ENCODE measurements around the gene NFIX. TPM values are rescaled to one million over a fixed set of nuclear protein-coding genes. Genes with fewer than 3 reads are reported as not detected.

The NFIX gene
- total RNA-seq, 1 experiment from 2014 or later: 69.7 TPM

- no peaks in the 10 kb centered on the region for H3K9me3 ChIP-seq (ENCODE audit: low read depth, low read length, poor library complexity, severe bottlenecking)
- H3K4me1 ChIP-seq (ENCODE audit: insufficient read depth, low read length, poor library complexity, severe bottlenecking): peaks cover 13% of the 10 kb centered on the region
Measured at GRCh38 chr19:13100031-13100588, 104.8 kb downstream of the NFIX start.

GRCh38 chr19:13100841-13101589 lies 105.7 kb downstream of the NFIX start:
- Histone ChIP-seq H3K4me3 (ENCODE audit: low read depth, low read length, poor library complexity, severe bottlenecking) (no peak overlapping the region), H3K27ac (ENCODE audit: low read depth, low read length, poor library complexity, severe bottlenecking) (no peak overlapping the region), H3K27me3 (replicated peaks; ENCODE audit: insufficient read depth, low read depth, low read length, poor library complexity) (no peaks in the 10 kb centered on the region), H3K36me3 (ENCODE audit: insufficient read depth, low read length, poor library complexity, severe bottlenecking) (no peaks in the 10 kb centered on the region), H3K9me3 (ENCODE audit: low read depth, low read length, poor library complexity, severe bottlenecking) (no peaks in the 10 kb centered on the region), H3K4me1 (ENCODE audit: insufficient read depth, low read length, poor library complexity, severe bottlenecking) (peaks cover 6% of the 10 kb centered on the region)
- POLR2A ChIA-PET (ENCODE audit: low non-redundant PET): interaction anchor here (0.6 kb wide), 1 partner anchor 127 kb away, joined by 4 read pairs; no protein-coding TSS in a partner anchor
- intact Hi-C loops (cut with micrococcal nuclease; ENCODE audit: unreplicated experiment): no loop called here
- CTCF ChIA-PET: interaction anchor here (0.6 kb wide), 1 partner anchor 40 kb away, joined by 3 read pairs; no protein-coding TSS in a partner anchor
- DNase-seq (ENCODE audit: low spot score): no peak
- TF ChIP-seq EZH2 (IDR thresholded peaks at IDR 0.05; ENCODE audit: borderline replicate concordance, low read depth, low read length, poor library complexity, severe bottlenecking) (no peak), CTCF (conservative IDR thresholded peaks at IDR 0.05; ENCODE audit: low read depth, low read length) (peak; percentile 38)
- BruUV-seq (replicated peaks): no TSS peak

More at GRCh38 chr19:13100031-13100588, 104.8 kb downstream of the NFIX start:
- intact Hi-C loops (cut with micrococcal nuclease; ENCODE audit: unreplicated experiment): no loop called here
- no peak overlapping the region for H3K27ac ChIP-seq (ENCODE audit: low read depth, low read length, poor library complexity, severe bottlenecking)
- TF ChIP-seq CTCF (conservative IDR thresholded peaks at IDR 0.05; ENCODE audit: low read depth, low read length): no peak
- TF ChIP-seq EZH2 (IDR thresholded peaks at IDR 0.05; ENCODE audit: borderline replicate concordance, low read depth, low read length, poor library complexity, severe bottlenecking): no peak
- BruUV-seq (replicated peaks): no TSS peak
- H3K36me3 ChIP-seq (ENCODE audit: insufficient read depth, low read length, poor library complexity, severe bottlenecking): no peaks in the 10 kb centered on the region
- H3K4me3 ChIP-seq (ENCODE audit: low read depth, low read length, poor library complexity, severe bottlenecking): no peak overlapping the region
- ChIA-PET POLR2A (ENCODE audit: low non-redundant PET) (no interaction called here), CTCF (no interaction called here)
- no peaks in the 10 kb centered on the region for H3K27me3 ChIP-seq (replicated peaks; ENCODE audit: insufficient read depth, low read depth, low read length, poor library complexity)
- DNase-seq (ENCODE audit: low spot score): no peak

DNA sequence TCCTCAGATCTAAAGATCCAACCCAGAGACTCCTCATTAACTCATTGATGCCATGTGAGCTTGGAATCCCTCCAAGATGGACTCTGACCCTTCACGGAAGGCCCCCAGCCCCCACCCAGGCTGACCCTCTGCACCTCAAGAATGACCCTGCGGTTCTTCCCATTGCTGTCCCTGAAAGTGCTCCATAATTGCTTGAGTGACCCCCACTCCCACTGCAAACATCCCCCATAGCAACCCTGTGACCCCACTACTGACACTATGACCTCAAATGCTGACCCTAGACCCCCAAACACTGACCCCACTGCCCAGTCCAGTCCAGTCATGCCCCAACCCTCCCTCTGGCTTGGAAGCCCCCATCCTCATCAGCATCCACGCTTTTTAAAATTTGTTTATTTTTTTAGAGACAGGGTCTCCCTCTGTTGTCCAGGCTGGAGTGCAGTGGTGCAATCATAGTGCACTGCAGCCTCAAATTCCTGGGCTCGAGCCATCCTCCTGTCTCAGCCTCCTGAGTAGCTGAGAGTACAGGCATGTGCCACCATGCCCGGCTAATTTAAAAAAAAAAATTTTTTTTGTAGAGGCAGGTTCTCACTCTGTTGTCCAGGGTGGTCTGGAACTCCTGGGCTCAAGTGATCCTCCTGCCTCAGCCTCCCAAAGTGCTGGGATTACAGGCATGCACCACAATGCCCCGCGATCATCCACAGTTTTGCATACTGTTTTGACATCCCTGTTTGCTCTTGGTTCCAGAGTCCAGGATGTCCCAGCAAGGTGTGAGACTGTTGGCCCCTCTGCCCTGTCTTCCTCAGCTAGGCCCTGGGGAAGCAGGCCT lies 106.5 kb downstream of the NFIX start:
- TF ChIP-seq CTCF (conservative IDR thresholded peaks at IDR 0.05; ENCODE audit: low read depth, low read length): no peak
- TF ChIP-seq EZH2 (IDR thresholded peaks at IDR 0.05; ENCODE audit: borderline replicate concordance, low read depth, low read length, poor library complexity, severe bottlenecking): no peak
- H3K4me1 ChIP-seq (ENCODE audit: insufficient read depth, low read length, poor library complexity, severe bottlenecking): peaks cover 4% of the 10 kb centered on the region
- CTCF ChIA-PET: no interaction called here
- H3K27ac ChIP-seq (ENCODE audit: low read depth, low read length, poor library complexity, severe bottlenecking): no peak overlapping the region
- DNase-seq (ENCODE audit: low spot score): no peak
- BruUV-seq (replicated peaks): no TSS peak
- H3K4me3 ChIP-seq (ENCODE audit: low read depth, low read length, poor library complexity, severe bottlenecking): no peak overlapping the region
- intact Hi-C loops (cut with micrococcal nuclease; ENCODE audit: unreplicated experiment): no loop called here
- no peaks in the 10 kb centered on the region for H3K36me3 ChIP-seq (ENCODE audit: insufficient read depth, low read length, poor library complexity, severe bottlenecking)
- POLR2A ChIA-PET (ENCODE audit: low non-redundant PET): interaction anchor here (0.6 kb wide), 1 partner anchor 128 kb away, joined by 4 read pairs; no protein-coding TSS in a partner anchor
- no peaks in the 10 kb centered on the region for H3K9me3 ChIP-seq (ENCODE audit: low read depth, low read length, poor library complexity, severe bottlenecking)
- no peaks in the 10 kb centered on the region for H3K27me3 ChIP-seq (replicated peaks; ENCODE audit: insufficient read depth, low read depth, low read length, poor library complexity)

Measured in A673 (cell line).